ENCODE data around the gene SPATA6L.
"Not testable (repeated sequence)": the region's sequence is repeated elsewhere in the genome, so short reads cannot be mapped to it uniquely, and the experiment has no call there.

SPATA6L gene

GRCh38 chr9:4622016-4622415, 44.3 kb downstream of the SPATA6L start:
- DNase-seq (ENCODE audit: low read depth) = no peak

- no peak for DNase-seq (ENCODE audit: low read depth)
These were observed 45.3 kb downstream of the SPATA6L start for GRCh38 chr9:4620881-4621555.

- no peak for DNase-seq (ENCODE audit: low read depth)
These were observed 46.1 kb downstream of the SPATA6L start for GRCh38 chr9:4620057-4620765.

- DNase-seq (ENCODE audit: low read depth) = no peak
These were observed 47.6 kb downstream of the SPATA6L start for GRCh38 chr9:4618700-4619099.

GRCh38 chr9:4617752-4618151, 48.5 kb downstream of the SPATA6L start:
- no peak for DNase-seq (ENCODE audit: low read depth)

GRCh38 chr9:4615778-4616177, 50.5 kb downstream of the SPATA6L start:
- no peak for DNase-seq (ENCODE audit: low read depth)

- no peak for DNase-seq (ENCODE audit: low read depth)
These were observed 51.0 kb downstream of the SPATA6L start for GRCh38 chr9:4615251-4615650.

- no peak for DNase-seq (ENCODE audit: low read depth)
These were observed 51.7 kb downstream of the SPATA6L start for GRCh38 chr9:4614627-4615026.

GRCh38 chr9:4606033-4606432, 60.2 kb downstream of the SPATA6L start:
- not testable (repeated sequence) for DNase-seq (ENCODE audit: low read depth)

GRCh38 chr9:4604678-4605095, 61.6 kb downstream of the SPATA6L start:
- peak; percentile 34 for DNase-seq (ENCODE audit: low read depth)

- no peak for DNase-seq (ENCODE audit: low read depth)
These were observed 62.5 kb downstream of the SPATA6L start for GRCh38 chr9:4603830-4604229.

GRCh38 chr9:4600368-4600767, 65.9 kb downstream of the SPATA6L start:
- no peak for DNase-seq (ENCODE audit: low read depth)

- no peak for DNase-seq (ENCODE audit: low read depth)
These were observed 69.9 kb downstream of the SPATA6L start for GRCh38 chr9:4596165-4596922.

- DNase-seq (ENCODE audit: low read depth) = no peak
These were observed 71.3 kb downstream of the SPATA6L start for GRCh38 chr9:4594994-4595393.

- no peak for DNase-seq (ENCODE audit: low read depth)
These were observed 71.7 kb downstream of the SPATA6L start for GRCh38 chr9:4594545-4594944.

GRCh38 chr9:4592886-4593285, 73.4 kb downstream of the SPATA6L start:
- DNase-seq (ENCODE audit: low read depth) = no peak

GRCh38 chr9:4592295-4592694, 74.0 kb downstream of the SPATA6L start:
- DNase-seq (ENCODE audit: low read depth) = no peak

- no peak for DNase-seq (ENCODE audit: low read depth)
These were observed 75.2 kb downstream of the SPATA6L start for GRCh38 chr9:4591123-4591500.

- no peak for DNase-seq (ENCODE audit: low read depth)
These were observed 75.7 kb downstream of the SPATA6L start for GRCh38 chr9:4590430-4591122.

- DNase-seq (ENCODE audit: low read depth) = no peak
These were observed 77.6 kb downstream of the SPATA6L start for GRCh38 chr9:4588721-4589120.

- DNase-seq (ENCODE audit: low read depth) = no peak
These were observed 81.1 kb downstream of the SPATA6L start for GRCh38 chr9:4585135-4585534.

GRCh38 chr9:4584636-4585035, 81.6 kb downstream of the SPATA6L start:
- DNase-seq (ENCODE audit: low read depth) = no peak

Measured in HS-27A (cell line).